Measurements from ENCODE around the gene CCDC93. TPM values are rescaled to one million over a fixed set of nuclear protein-coding genes. Genes with fewer than 3 reads are reported as not detected.

The CCDC93 gene
- total and polyA plus RNA-seq, 4 donors, result 36.7 to 64.8 (median 51.7) TPM

- no peak overlapping the region for H3K4me3 ChIP-seq (ENCODE audit: low read depth, low read length)
- H3K27ac ChIP-seq (ENCODE audit: low read depth, low read length), result no peak overlapping the region
- no peaks in the 10 kb centered on the region for H3K4me1 ChIP-seq (ENCODE audit: control insufficient read depth, insufficient read depth, low read length)
- H3K27me3 ChIP-seq (ENCODE audit: control insufficient read depth, insufficient read depth, low read length), result no peaks in the 10 kb centered on the region
- H3K9me3 ChIP-seq (ENCODE audit: control insufficient read depth, insufficient read depth, low read length), result no peaks in the 10 kb centered on the region
- WGBS (ENCODE audit: insufficient coverage), result 100% methylated on average over 2 of the region's 4 CpGs
- peaks cover 35% of the 10 kb centered on the region for H3K36me3 ChIP-seq (ENCODE audit: control insufficient read depth, insufficient read depth, low read length)
- DNase-seq (ENCODE audit: low read depth in 4 of 6, low spot score in 6 of 6), result no peak
Measured at GRCh38 chr2:117952228-117952627, 61.6 kb downstream of the CCDC93 start.

- peaks cover 45% of the 10 kb centered on the region for H3K36me3 ChIP-seq (ENCODE audit: control insufficient read depth, insufficient read depth, low read length)
Measured at GRCh38 chr2:117949806-117950205, 64.1 kb downstream of the CCDC93 start.

GRCh38 chr2:117948615-117949014, 65.3 kb downstream of the CCDC93 start:
- H3K36me3 ChIP-seq (ENCODE audit: control insufficient read depth, insufficient read depth, low read length), result peaks cover 40% of the 10 kb centered on the region
- H3K9me3 ChIP-seq (ENCODE audit: control insufficient read depth, insufficient read depth, low read length), result no peaks in the 10 kb centered on the region
- no peak overlapping the region for H3K4me3 ChIP-seq (ENCODE audit: low read depth, low read length)
- no peak overlapping the region for H3K27ac ChIP-seq (ENCODE audit: low read depth, low read length)
- DNase-seq (ENCODE audit: low read depth in 4 of 6, low spot score in 6 of 6), result no peak
- no peaks in the 10 kb centered on the region for H3K27me3 ChIP-seq (ENCODE audit: control insufficient read depth, insufficient read depth, low read length)
- H3K4me1 ChIP-seq (ENCODE audit: control insufficient read depth, insufficient read depth, low read length), result no peaks in the 10 kb centered on the region
- WGBS (ENCODE audit: insufficient coverage), result no CpG with 5 or more reads among the region's 1 CpG

More at GRCh38 chr2:117949806-117950205, 64.1 kb downstream of the CCDC93 start:
- Histone ChIP-seq H3K9me3 (ENCODE audit: control insufficient read depth, insufficient read depth, low read length) (no peaks in the 10 kb centered on the region), H3K4me1 (ENCODE audit: control insufficient read depth, insufficient read depth, low read length) (no peaks in the 10 kb centered on the region), H3K27ac (ENCODE audit: low read depth, low read length) (no peak overlapping the region), H3K4me3 (ENCODE audit: low read depth, low read length) (no peak overlapping the region), H3K27me3 (ENCODE audit: control insufficient read depth, insufficient read depth, low read length) (no peaks in the 10 kb centered on the region)
- no peak for DNase-seq (ENCODE audit: low read depth in 4 of 6, low spot score in 6 of 6)
- no CpG with 5 or more reads among the region's 5 CpGs for WGBS (ENCODE audit: insufficient coverage)

- Histone ChIP-seq H3K4me1 (ENCODE audit: control insufficient read depth, insufficient read depth, low read length) (no peaks in the 10 kb centered on the region), H3K27ac (ENCODE audit: low read depth, low read length) (no peak overlapping the region), H3K36me3 (ENCODE audit: control insufficient read depth, insufficient read depth, low read length) (peaks cover 44% of the 10 kb centered on the region), H3K4me3 (ENCODE audit: low read depth, low read length) (no peak overlapping the region), H3K9me3 (ENCODE audit: control insufficient read depth, insufficient read depth, low read length) (no peaks in the 10 kb centered on the region), H3K27me3 (ENCODE audit: control insufficient read depth, insufficient read depth, low read length) (no peaks in the 10 kb centered on the region)
- 96% methylated on average over 2 of the region's 5 CpGs for WGBS (ENCODE audit: insufficient coverage)
- no peak for DNase-seq (ENCODE audit: low read depth in 4 of 6, low spot score in 6 of 6)
Measured at GRCh38 chr2:117945296-117945695, 68.6 kb downstream of the CCDC93 start.

GRCh38 chr2:117944816-117945215, 69.1 kb downstream of the CCDC93 start:
- H3K4me3 ChIP-seq (ENCODE audit: low read depth, low read length), result no peak overlapping the region
- WGBS (ENCODE audit: insufficient coverage), result 100% methylated on average over 1 of the region's 2 CpGs
- H3K36me3 ChIP-seq (ENCODE audit: control insufficient read depth, insufficient read depth, low read length), result peaks cover 44% of the 10 kb centered on the region
- no peaks in the 10 kb centered on the region for H3K4me1 ChIP-seq (ENCODE audit: control insufficient read depth, insufficient read depth, low read length)
- no peaks in the 10 kb centered on the region for H3K9me3 ChIP-seq (ENCODE audit: control insufficient read depth, insufficient read depth, low read length)
- H3K27ac ChIP-seq (ENCODE audit: low read depth, low read length), result no peak overlapping the region
- DNase-seq (ENCODE audit: low read depth in 4 of 6, low spot score in 6 of 6), result no peak
- H3K27me3 ChIP-seq (ENCODE audit: control insufficient read depth, insufficient read depth, low read length), result no peaks in the 10 kb centered on the region

- H3K36me3 ChIP-seq (ENCODE audit: control insufficient read depth, insufficient read depth, low read length), result peaks cover 43% of the 10 kb centered on the region
- H3K9me3 ChIP-seq (ENCODE audit: control insufficient read depth, insufficient read depth, low read length), result no peaks in the 10 kb centered on the region
- H3K4me1 ChIP-seq (ENCODE audit: control insufficient read depth, insufficient read depth, low read length), result no peaks in the 10 kb centered on the region
- WGBS (ENCODE audit: insufficient coverage), result no CpG with 5 or more reads among the region's 3 CpGs
- no peak for DNase-seq (ENCODE audit: low read depth in 4 of 6, low spot score in 6 of 6)
- no peaks in the 10 kb centered on the region for H3K27me3 ChIP-seq (ENCODE audit: control insufficient read depth, insufficient read depth, low read length)
- no peak overlapping the region for H3K4me3 ChIP-seq (ENCODE audit: low read depth, low read length)
- H3K27ac ChIP-seq (ENCODE audit: low read depth, low read length), result no peak overlapping the region
Measured at GRCh38 chr2:117943013-117943672, 70.7 kb downstream of the CCDC93 start.

GRCh38 chr2:117942551-117942950, 71.3 kb downstream of the CCDC93 start:
- no peaks in the 10 kb centered on the region for H3K4me1 ChIP-seq (ENCODE audit: control insufficient read depth, insufficient read depth, low read length)
- no peaks in the 10 kb centered on the region for H3K9me3 ChIP-seq (ENCODE audit: control insufficient read depth, insufficient read depth, low read length)
- H3K4me3 ChIP-seq (ENCODE audit: low read depth, low read length), result no peak overlapping the region
- no peak for DNase-seq (ENCODE audit: low read depth in 4 of 6, low spot score in 6 of 6)
- no peaks in the 10 kb centered on the region for H3K27me3 ChIP-seq (ENCODE audit: control insufficient read depth, insufficient read depth, low read length)
- no peak overlapping the region for H3K27ac ChIP-seq (ENCODE audit: low read depth, low read length)
- WGBS (ENCODE audit: insufficient coverage), result 82% methylated on average over 2 of the region's 2 CpGs
- peaks cover 43% of the 10 kb centered on the region for H3K36me3 ChIP-seq (ENCODE audit: control insufficient read depth, insufficient read depth, low read length)

- H3K4me1 ChIP-seq (ENCODE audit: control insufficient read depth, insufficient read depth, low read length), result peaks cover 3% of the 10 kb centered on the region
- no peak overlapping the region for H3K4me3 ChIP-seq (ENCODE audit: low read depth, low read length)
- H3K27me3 ChIP-seq (ENCODE audit: control insufficient read depth, insufficient read depth, low read length), result no peaks in the 10 kb centered on the region
- 83% methylated on average over 4 of the region's 5 CpGs for WGBS (ENCODE audit: insufficient coverage)
- no peak for DNase-seq (ENCODE audit: low read depth in 4 of 6, low spot score in 6 of 6)
- peaks cover 41% of the 10 kb centered on the region for H3K36me3 ChIP-seq (ENCODE audit: control insufficient read depth, insufficient read depth, low read length)
- no peak overlapping the region for H3K27ac ChIP-seq (ENCODE audit: low read depth, low read length)
- no peaks in the 10 kb centered on the region for H3K9me3 ChIP-seq (ENCODE audit: control insufficient read depth, insufficient read depth, low read length)
Measured at GRCh38 chr2:117941693-117942092, 72.2 kb downstream of the CCDC93 start.

- Histone ChIP-seq H3K27me3 (ENCODE audit: control insufficient read depth, insufficient read depth, low read length) (no peaks in the 10 kb centered on the region), H3K9me3 (ENCODE audit: control insufficient read depth, insufficient read depth, low read length) (no peaks in the 10 kb centered on the region), H3K27ac (ENCODE audit: low read depth, low read length) (no peak overlapping the region), H3K4me1 (ENCODE audit: control insufficient read depth, insufficient read depth, low read length) (peaks cover 3% of the 10 kb centered on the region), H3K4me3 (ENCODE audit: low read depth, low read length) (no peak overlapping the region), H3K36me3 (ENCODE audit: control insufficient read depth, insufficient read depth, low read length) (peaks cover 32% of the 10 kb centered on the region)
- DNase-seq (ENCODE audit: low read depth in 4 of 6, low spot score in 6 of 6), result no peak
Measured at GRCh38 chr2:117940436-117940835, 73.4 kb downstream of the CCDC93 start.

- Histone ChIP-seq H3K4me3 (ENCODE audit: low read depth, low read length) (no peak overlapping the region), H3K27me3 (ENCODE audit: control insufficient read depth, insufficient read depth, low read length) (no peaks in the 10 kb centered on the region), H3K27ac (ENCODE audit: low read depth, low read length) (no peak overlapping the region), H3K9me3 (ENCODE audit: control insufficient read depth, insufficient read depth, low read length) (no peaks in the 10 kb centered on the region), H3K36me3 (ENCODE audit: control insufficient read depth, insufficient read depth, low read length) (peaks cover 25% of the 10 kb centered on the region), H3K4me1 (ENCODE audit: control insufficient read depth, insufficient read depth, low read length) (peaks cover 3% of the 10 kb centered on the region)
- DNase-seq (ENCODE audit: low read depth in 4 of 6, low spot score in 6 of 6), result no peak
- WGBS (ENCODE audit: insufficient coverage), result 86% methylated on average over 2 of the region's 2 CpGs
Measured at GRCh38 chr2:117938611-117939010, 75.3 kb downstream of the CCDC93 start.
